ENCODE measurements around the gene DNAJC13. TPM values are rescaled to one million over a fixed set of nuclear protein-coding genes. Genes with fewer than 3 reads are reported as not detected.

DNAJC13 gene
- total RNA-seq, 3 donors from 2014 or later: 16.5 to 16.8 (median 16.8) TPM

DNA sequence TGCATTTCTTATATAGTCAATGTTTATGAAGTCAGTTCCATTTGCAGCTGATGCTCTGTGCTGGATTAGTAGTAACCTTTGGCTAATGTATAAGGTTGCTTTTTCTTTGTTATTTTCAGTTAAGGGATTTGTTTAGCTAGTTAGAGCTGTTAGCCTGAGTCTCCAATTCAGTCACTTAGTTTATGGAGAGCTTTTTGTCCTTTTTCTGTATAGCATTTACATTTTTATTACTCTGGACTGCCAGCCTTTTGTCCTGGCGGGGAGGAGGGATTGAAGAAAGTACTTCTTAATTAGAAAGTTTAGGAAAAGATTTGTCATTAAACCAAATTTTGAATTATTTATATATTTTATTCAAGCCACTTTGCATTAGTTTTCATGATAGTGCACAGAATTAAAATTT lies 52.0 kb downstream of the DNAJC13 start:
- H3K36me3 Mint-ChIP-seq (ENCODE audit: insufficient read depth): peaks cover 25% of the 10 kb centered on the region
- ATAC-seq: no peak
- H3K4me1 Mint-ChIP-seq (ENCODE audit: low read depth): no peaks in the 10 kb centered on the region
- H3K27me3 Mint-ChIP-seq (ENCODE audit: low read depth): no peaks in the 10 kb centered on the region
- no peak overlapping the region for H3K4me3 Mint-ChIP-seq
- no peak for DNase-seq
- no peaks in the 10 kb centered on the region for H3K9me3 Mint-ChIP-seq

DNA sequence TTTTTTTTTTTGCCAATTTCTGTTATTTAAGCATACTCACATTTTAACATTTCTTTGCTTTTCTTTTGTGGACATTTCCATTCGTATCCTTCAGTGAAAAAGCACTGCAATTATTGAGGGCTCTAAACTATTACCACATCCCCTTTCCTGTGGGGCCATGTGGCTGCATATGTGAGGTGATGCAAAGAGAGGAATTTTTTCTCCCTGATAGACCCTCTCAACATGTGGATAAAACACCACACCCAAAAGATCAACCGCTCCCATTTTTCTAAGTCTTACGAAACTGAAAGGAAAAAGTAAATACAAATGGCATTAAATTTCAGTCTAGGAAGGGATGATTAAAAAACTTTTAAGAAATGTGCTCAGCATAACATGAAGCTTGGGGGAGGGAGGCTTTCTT lies 68.8 kb downstream of the DNAJC13 start:
- no peak for DNase-seq
- H3K4me3 Mint-ChIP-seq: no peak overlapping the region
- no peak for ATAC-seq
- H3K4me1 Mint-ChIP-seq (ENCODE audit: low read depth): no peaks in the 10 kb centered on the region
- peaks cover 17% of the 10 kb centered on the region for H3K36me3 Mint-ChIP-seq (ENCODE audit: insufficient read depth)
- no peaks in the 10 kb centered on the region for H3K27me3 Mint-ChIP-seq (ENCODE audit: low read depth)
- no peaks in the 10 kb centered on the region for H3K9me3 Mint-ChIP-seq

GRCh38 chr3:132488151-132488550 lies 70.8 kb downstream of the DNAJC13 start:
- no peaks in the 10 kb centered on the region for H3K27me3 Mint-ChIP-seq (ENCODE audit: low read depth)
- H3K4me3 Mint-ChIP-seq: no peak overlapping the region
- DNase-seq: no peak
- H3K36me3 Mint-ChIP-seq (ENCODE audit: insufficient read depth): peaks cover 17% of the 10 kb centered on the region
- no peak for ATAC-seq
- H3K4me1 Mint-ChIP-seq (ENCODE audit: low read depth): no peaks in the 10 kb centered on the region
- no peaks in the 10 kb centered on the region for H3K9me3 Mint-ChIP-seq

DNA sequence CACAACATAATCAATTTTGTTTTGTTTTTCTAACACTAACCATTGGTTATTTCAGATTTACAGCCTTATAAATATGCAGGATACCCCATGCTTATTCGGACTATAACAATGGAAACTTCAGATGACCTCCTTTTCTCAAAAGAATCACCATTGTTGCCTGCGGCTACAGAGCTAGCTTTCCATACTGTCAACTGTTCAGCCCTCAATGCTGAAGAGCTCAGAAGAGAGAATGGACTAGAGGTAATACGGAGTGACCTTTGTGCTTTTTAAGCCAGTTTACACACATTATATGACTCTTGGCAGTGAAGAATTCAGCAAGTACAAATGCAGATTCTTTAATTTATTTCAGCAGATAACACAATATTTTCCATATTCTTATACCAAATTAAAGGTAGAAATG lies 81.8 kb downstream of the DNAJC13 start:
- Mint-ChIP-seq H3K4me1 (ENCODE audit: low read depth) (no peaks in the 10 kb centered on the region), H3K36me3 (ENCODE audit: insufficient read depth) (peaks cover 45% of the 10 kb centered on the region), H3K27me3 (ENCODE audit: low read depth) (no peaks in the 10 kb centered on the region), H3K4me3 (no peak overlapping the region), H3K9me3 (no peaks in the 10 kb centered on the region)
- DNase-seq: no peak
- ATAC-seq: no peak

DNA sequence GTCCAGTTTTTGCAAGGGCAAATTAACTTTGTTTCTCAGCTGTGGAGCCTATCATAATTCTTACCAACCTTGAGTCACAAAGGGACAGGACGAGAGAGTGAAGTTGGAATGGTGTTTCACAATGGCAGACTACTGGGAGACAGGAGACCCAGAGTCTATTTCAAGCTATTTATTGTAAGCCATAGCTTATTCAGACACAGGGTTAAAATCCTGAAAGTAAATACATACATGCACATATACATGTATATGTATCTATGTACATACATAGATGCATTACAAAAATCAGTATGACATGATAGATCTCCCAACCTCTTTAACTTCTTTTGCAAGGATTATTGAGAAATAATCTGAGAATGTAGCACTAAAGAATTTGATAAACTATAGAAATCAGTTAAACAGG lies 86.3 kb downstream of the DNAJC13 start:
- ATAC-seq (no peak), DNase-seq (no peak)
- no peak overlapping the region for H3K4me3 Mint-ChIP-seq
- no peaks in the 10 kb centered on the region for H3K4me1 Mint-ChIP-seq (ENCODE audit: low read depth)
- no peaks in the 10 kb centered on the region for H3K9me3 Mint-ChIP-seq
- no peaks in the 10 kb centered on the region for H3K27me3 Mint-ChIP-seq (ENCODE audit: low read depth)
- H3K36me3 Mint-ChIP-seq (ENCODE audit: insufficient read depth): peaks cover 42% of the 10 kb centered on the region

DNA sequence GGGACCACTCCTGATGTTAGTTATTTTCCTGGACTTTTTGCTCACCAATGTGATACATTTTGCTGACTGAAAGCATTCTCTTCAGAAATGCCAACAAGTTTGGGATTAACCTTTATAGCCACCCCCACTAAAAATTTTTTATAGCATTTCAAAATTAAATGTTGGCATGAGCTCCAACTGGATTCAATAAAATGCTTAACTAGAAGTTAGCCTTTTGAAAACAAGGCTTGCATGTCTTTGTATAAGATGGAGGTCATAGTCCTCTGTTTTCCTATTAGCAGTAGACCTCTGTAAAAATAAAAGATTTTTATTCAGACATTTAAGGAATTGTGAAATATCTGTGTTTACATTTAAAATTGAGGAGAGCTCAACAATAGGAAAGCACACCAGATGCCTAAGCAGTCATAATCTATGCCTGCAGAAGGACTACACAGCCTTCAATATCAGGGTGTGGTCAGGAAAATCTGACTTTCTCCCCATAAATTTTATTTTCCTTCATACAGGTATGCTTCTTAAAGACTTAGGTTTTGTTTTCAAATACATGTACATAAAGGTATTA lies 87.2 kb downstream of the DNAJC13 start:
- no peak for DNase-seq
- H3K9me3 Mint-ChIP-seq: no peaks in the 10 kb centered on the region
- H3K4me3 Mint-ChIP-seq: no peak overlapping the region
- H3K4me1 Mint-ChIP-seq (ENCODE audit: low read depth): no peaks in the 10 kb centered on the region
- no peak for ATAC-seq
- no peaks in the 10 kb centered on the region for H3K27me3 Mint-ChIP-seq (ENCODE audit: low read depth)
- peaks cover 46% of the 10 kb centered on the region for H3K36me3 Mint-ChIP-seq (ENCODE audit: insufficient read depth)

DNA sequence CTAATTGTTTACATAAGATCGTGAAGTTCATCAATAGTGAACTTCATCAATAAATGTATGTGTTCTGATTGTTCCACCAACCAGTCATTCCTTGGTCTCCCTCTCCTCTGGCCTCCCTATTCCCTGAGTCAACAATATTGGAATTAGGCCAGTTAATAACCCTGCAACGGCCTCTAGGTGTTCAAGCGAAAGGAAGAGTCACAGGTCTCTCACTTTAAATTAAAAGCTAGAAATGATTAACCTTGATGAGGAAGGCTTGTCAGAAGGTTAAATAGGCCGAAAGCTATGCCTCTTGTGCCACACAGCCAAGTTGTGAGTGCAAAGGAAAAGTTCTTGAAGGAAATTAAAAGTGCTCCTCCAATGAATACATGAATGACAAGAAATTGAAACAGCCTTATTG lies 90.4 kb downstream of the DNAJC13 start:
- ATAC-seq (no peak), DNase-seq (no peak)
- peaks cover 40% of the 10 kb centered on the region for H3K36me3 Mint-ChIP-seq (ENCODE audit: insufficient read depth)
- no peaks in the 10 kb centered on the region for H3K9me3 Mint-ChIP-seq
- no peaks in the 10 kb centered on the region for H3K4me1 Mint-ChIP-seq (ENCODE audit: low read depth)
- no peaks in the 10 kb centered on the region for H3K27me3 Mint-ChIP-seq (ENCODE audit: low read depth)
- H3K4me3 Mint-ChIP-seq: no peak overlapping the region

GRCh38 chr3:132509096-132509495 lies 91.8 kb downstream of the DNAJC13 start:
- no peaks in the 10 kb centered on the region for H3K27me3 Mint-ChIP-seq (ENCODE audit: low read depth)
- no peaks in the 10 kb centered on the region for H3K9me3 Mint-ChIP-seq
- ATAC-seq: no peak
- peaks cover 39% of the 10 kb centered on the region for H3K36me3 Mint-ChIP-seq (ENCODE audit: insufficient read depth)
- H3K4me1 Mint-ChIP-seq (ENCODE audit: low read depth): no peaks in the 10 kb centered on the region
- no peak for DNase-seq
- H3K4me3 Mint-ChIP-seq: no peak overlapping the region

GRCh38 chr3:132509506-132509905 lies 92.2 kb downstream of the DNAJC13 start:
- H3K9me3 Mint-ChIP-seq: no peaks in the 10 kb centered on the region
- H3K4me3 Mint-ChIP-seq: no peak overlapping the region
- ATAC-seq (no peak), DNase-seq (no peak)
- H3K4me1 Mint-ChIP-seq (ENCODE audit: low read depth): no peaks in the 10 kb centered on the region
- peaks cover 41% of the 10 kb centered on the region for H3K36me3 Mint-ChIP-seq (ENCODE audit: insufficient read depth)
- no peaks in the 10 kb centered on the region for H3K27me3 Mint-ChIP-seq (ENCODE audit: low read depth)

DNA sequence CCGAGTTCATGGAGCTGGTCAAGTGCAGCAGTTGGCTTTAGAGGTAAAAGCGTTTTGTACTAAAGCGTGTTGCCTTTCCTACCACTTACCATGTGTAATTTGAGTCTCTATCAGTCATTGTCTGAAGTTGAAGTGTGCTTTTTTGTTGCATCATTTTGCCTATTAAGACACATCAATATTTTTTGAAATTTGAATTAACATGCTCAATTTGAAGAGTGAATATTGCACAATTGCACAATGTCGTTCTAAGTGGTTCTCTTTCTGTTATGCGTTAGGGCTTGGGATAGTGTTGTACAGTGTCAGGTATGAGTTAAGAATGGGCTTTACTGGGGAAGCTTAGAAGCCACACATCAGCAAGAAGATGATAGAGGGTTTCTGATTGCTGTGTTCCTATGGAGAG lies 95.8 kb downstream of the DNAJC13 start:
- H3K36me3 Mint-ChIP-seq (ENCODE audit: insufficient read depth): peaks cover 51% of the 10 kb centered on the region
- no peaks in the 10 kb centered on the region for H3K27me3 Mint-ChIP-seq (ENCODE audit: low read depth)

DNA sequence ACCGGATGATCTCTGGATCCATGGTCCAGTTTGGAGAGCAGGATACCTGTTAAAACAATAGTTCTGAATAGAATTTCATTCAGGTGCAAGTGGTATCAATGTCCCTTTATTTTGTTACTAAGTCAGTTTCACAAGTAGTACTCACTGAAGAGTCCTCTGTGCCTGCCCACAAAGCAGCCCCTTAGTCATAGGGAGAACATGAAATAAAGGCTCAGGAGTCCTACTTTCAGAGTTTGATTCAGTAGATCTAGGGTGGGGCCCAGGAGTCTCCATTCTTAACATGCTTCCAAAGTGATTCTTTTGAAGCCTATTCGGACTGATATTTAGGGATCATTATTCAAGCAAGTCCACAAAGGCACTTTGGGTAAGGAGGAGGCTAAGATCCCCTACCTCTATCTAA lies 100.0 kb downstream of the DNAJC13 start:
- Mint-ChIP-seq H3K36me3 (ENCODE audit: insufficient read depth) (peaks cover 48% of the 10 kb centered on the region), H3K4me3 (no peak overlapping the region), H3K9me3 (no peaks in the 10 kb centered on the region), H3K27me3 (ENCODE audit: low read depth) (no peaks in the 10 kb centered on the region), H3K4me1 (ENCODE audit: low read depth) (no peaks in the 10 kb centered on the region)
- no peak for ATAC-seq
- no peak for DNase-seq

More for the DNA sequence above, 95.8 kb downstream of the DNAJC13 start:
- no peaks in the 10 kb centered on the region for H3K4me1 Mint-ChIP-seq (ENCODE audit: low read depth)
- H3K4me3 Mint-ChIP-seq: no peak overlapping the region
- ATAC-seq: no peak
- DNase-seq: no peak
- no peaks in the 10 kb centered on the region for H3K9me3 Mint-ChIP-seq

DNA sequence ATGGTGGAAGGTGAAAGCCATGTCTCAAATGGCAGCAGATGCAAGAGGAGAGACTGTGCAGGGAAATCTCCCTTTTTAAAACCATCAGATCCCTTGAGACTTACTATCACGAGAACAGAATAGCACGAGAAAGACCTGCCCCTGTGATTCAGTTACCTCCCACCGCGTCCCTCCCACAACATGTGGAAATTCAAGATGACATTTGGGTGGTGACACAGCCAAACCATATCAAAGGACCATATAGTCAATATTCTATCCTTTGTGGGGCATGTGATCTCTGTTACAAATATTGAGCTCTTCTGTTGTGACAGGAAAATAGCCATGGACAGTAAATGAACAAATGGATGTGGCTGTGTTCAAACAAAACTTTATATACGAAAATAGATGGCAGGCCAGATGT lies 102.6 kb downstream of the DNAJC13 start:
- no peak for ATAC-seq
- no peaks in the 10 kb centered on the region for H3K9me3 Mint-ChIP-seq
- DNase-seq: no peak
- H3K4me3 Mint-ChIP-seq: no peak overlapping the region
- H3K27me3 Mint-ChIP-seq (ENCODE audit: low read depth): no peaks in the 10 kb centered on the region
- no peaks in the 10 kb centered on the region for H3K4me1 Mint-ChIP-seq (ENCODE audit: low read depth)
- H3K36me3 Mint-ChIP-seq (ENCODE audit: insufficient read depth): peaks cover 47% of the 10 kb centered on the region

DNA sequence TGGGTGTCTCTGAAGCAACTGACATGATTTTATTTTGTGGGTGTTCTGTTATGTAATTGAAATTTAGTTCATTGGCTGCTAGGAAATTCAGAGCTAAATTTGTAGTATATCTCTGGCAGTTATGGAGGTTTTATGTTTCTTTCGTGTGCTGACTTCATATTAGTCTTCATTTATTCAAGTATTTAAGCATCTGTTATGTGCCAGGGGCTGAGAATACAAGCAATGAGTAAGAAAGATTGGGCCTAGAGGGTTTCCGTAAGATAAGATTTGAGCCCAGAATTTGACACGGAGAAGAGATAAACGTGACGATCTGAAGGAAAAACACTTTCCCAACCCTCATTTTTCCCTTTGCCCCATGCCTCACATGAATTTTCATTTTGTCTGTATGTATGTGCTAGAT lies 104.6 kb downstream of the DNAJC13 start:
- ATAC-seq (no peak), DNase-seq (no peak)
- H3K27me3 Mint-ChIP-seq (ENCODE audit: low read depth): no peaks in the 10 kb centered on the region
- H3K4me1 Mint-ChIP-seq (ENCODE audit: low read depth): no peaks in the 10 kb centered on the region
- H3K36me3 Mint-ChIP-seq (ENCODE audit: insufficient read depth): peaks cover 42% of the 10 kb centered on the region
- H3K9me3 Mint-ChIP-seq: no peaks in the 10 kb centered on the region
- no peak overlapping the region for H3K4me3 Mint-ChIP-seq

GRCh38 chr3:132522353-132522752 lies 105.1 kb downstream of the DNAJC13 start:
- H3K4me3 Mint-ChIP-seq: no peak overlapping the region
- no peak for DNase-seq
- H3K4me1 Mint-ChIP-seq (ENCODE audit: low read depth): no peaks in the 10 kb centered on the region
- no peak for ATAC-seq
- H3K27me3 Mint-ChIP-seq (ENCODE audit: low read depth): no peaks in the 10 kb centered on the region
- H3K9me3 Mint-ChIP-seq: no peaks in the 10 kb centered on the region
- peaks cover 38% of the 10 kb centered on the region for H3K36me3 Mint-ChIP-seq (ENCODE audit: insufficient read depth)

- peaks cover 37% of the 10 kb centered on the region for H3K36me3 Mint-ChIP-seq (ENCODE audit: insufficient read depth)
- no peak for ATAC-seq
- H3K4me3 Mint-ChIP-seq: no peak overlapping the region
Observed at GRCh38 chr3:132530624-132531023, 113.3 kb downstream of the DNAJC13 start.

More at GRCh38 chr3:132530624-132531023, 113.3 kb downstream of the DNAJC13 start:
- Mint-ChIP-seq H3K9me3 (no peaks in the 10 kb centered on the region), H3K4me1 (ENCODE audit: low read depth) (no peaks in the 10 kb centered on the region), H3K27me3 (ENCODE audit: low read depth) (no peaks in the 10 kb centered on the region)
- no peak for DNase-seq

Measured in activated T-cell treated with anti-CD3 and anti-CD28 coated beads, Interleukin-2, amount 50 U/mL, for 4 hours (primary cell).